DND-41 (cell line): ENCODE data around the gene PROZ.

Experiments
- ATAC-seq: fragments of 200-7000 bp; cut with Tn5 transposase; 3 replicates; pipeline ENCODE4 v1.9.1; 2021; ENCODE audit warnings: low read depth; ENCODE audit not compliant: insufficient read depth
- DNase-seq: peaks from one replicate; pipeline ENCODE4 v3.0.0-alpha.2; 2020
- H2AFZ ChIP-seq: 2 replicates; pipeline ENCODE4 v1.6.0; 2012; ENCODE audit warnings: low read depth, low read length
- H3K27ac ChIP-seq: 2 replicates; pipeline ENCODE4 v1.5.1; 2012; ENCODE audit warnings: low read length, inconsistent platforms
- H3K27me3 ChIP-seq: fragments of 200-600 bp; sonication (generic); 2 replicates; pipeline ENCODE4 v1.6.0; 2012; ENCODE audit warnings: low read length, mild to moderate bottlenecking, inconsistent platforms; ENCODE audit not compliant: insufficient read depth, poor library complexity
- H3K36me3 ChIP-seq: 2 replicates; pipeline ENCODE4 v1.5.1; 2012; ENCODE audit warnings: low read length, inconsistent platforms; ENCODE audit not compliant: insufficient read depth
- H3K4me1 ChIP-seq: 2 replicates; pipeline ENCODE4 v1.5.1; 2012; ENCODE audit warnings: mild to moderate bottlenecking, low read length; ENCODE audit not compliant: insufficient read depth
- H3K4me2 ChIP-seq: 2 replicates; pipeline ENCODE4 v1.6.0; 2012; ENCODE audit warnings: mild to moderate bottlenecking, moderate library complexity, low read length, inconsistent platforms; ENCODE audit not compliant: insufficient read depth
- H3K4me3 ChIP-seq, 2 experiments: fragments of 200-600 bp in 1 of 2; shearing (Covaris generic) in 1 of 2; 2 replicates each; pipeline ENCODE4 v1.5.1; 2012 to 2016; ENCODE audit warnings: inconsistent platforms in 2 of 2, low read length in 2 of 2, mild to moderate bottlenecking in 2 of 2, low read depth in 1 of 2, moderate library complexity in 1 of 2
- H3K79me2 ChIP-seq: 2 replicates; pipeline ENCODE4 v1.6.0; 2012; ENCODE audit warnings: low read length, inconsistent platforms; ENCODE audit not compliant: insufficient read depth
- H3K9ac ChIP-seq: 2 replicates; pipeline ENCODE4 v1.6.0; 2012; ENCODE audit warnings: low read depth, mild to moderate bottlenecking, inconsistent platforms, low read length, moderate library complexity
- H3K9me3 ChIP-seq: 2 replicates; pipeline ENCODE4 v1.5.1; 2012; ENCODE audit warnings: low read length, moderate library complexity, mild to moderate bottlenecking, inconsistent platforms; ENCODE audit not compliant: insufficient read depth, severe bottlenecking
- H4K20me1 ChIP-seq: 2 replicates; pipeline ENCODE4 v1.6.0; 2012; ENCODE audit warnings: low read length; ENCODE audit not compliant: insufficient read depth
- CTCF ChIP-seq: IDR thresholded peaks from 2 replicates; pipeline ENCODE4 v1.5.1; 2012; ENCODE audit warnings: borderline replicate concordance, low read length, moderate library complexity, mild to moderate bottlenecking; ENCODE audit not compliant: poor library complexity, severe bottlenecking; ENCODE audit errors: extremely low read depth
- EZH2 ChIP-seq: IDR thresholded peaks from 3 replicates; pipeline ENCODE4 v1.6.1; 2012; ENCODE audit warnings: borderline replicate concordance, low read depth, mild to moderate bottlenecking, moderate library complexity, low read length, inconsistent platforms; ENCODE audit not compliant: severe bottlenecking

Gene PROZ

GRCh38 chr13:113119822-113120189 lies 38.6 kb upstream of the PROZ start:
- no peaks in the 10 kb centered on the region for H3K27me3 ChIP-seq
- H3K4me3 ChIP-seq = no peak overlapping the region
- DNase-seq = no peak
- H4K20me1 ChIP-seq = no peaks in the 10 kb centered on the region
- TF ChIP-seq CTCF (no peak), EZH2 (no peak)
- H3K4me2 ChIP-seq = no peak overlapping the region
- H3K4me1 ChIP-seq = no peaks in the 10 kb centered on the region
- H3K9ac ChIP-seq = no peak overlapping the region
- ATAC-seq = no peak
- no peak overlapping the region for H3K27ac ChIP-seq
- H3K36me3 ChIP-seq = no peaks in the 10 kb centered on the region
- H3K79me2 ChIP-seq = no peaks in the 10 kb centered on the region
- H2AFZ ChIP-seq = no peak overlapping the region
- H3K9me3 ChIP-seq = no peaks in the 10 kb centered on the region

- Histone ChIP-seq H3K27me3 (no peaks in the 10 kb centered on the region), H3K27ac (no peak overlapping the region), H3K4me3 (no peak overlapping the region), H3K9ac (no peak overlapping the region), H2AFZ (no peak overlapping the region), H3K36me3 (no peaks in the 10 kb centered on the region), H3K9me3 (no peaks in the 10 kb centered on the region), H4K20me1 (no peaks in the 10 kb centered on the region), H3K4me1 (no peaks in the 10 kb centered on the region), H3K4me2 (no peak overlapping the region), H3K79me2 (no peaks in the 10 kb centered on the region)
- no peak for TF ChIP-seq EZH2
- TF ChIP-seq CTCF = no peak
- ATAC-seq = no peak
- DNase-seq = no peak
Measured at GRCh38 chr13:113120300-113121182, 37.9 kb upstream of the PROZ start.

GRCh38 chr13:113121183-113121927 lies 37.1 kb upstream of the PROZ start:
- no peak overlapping the region for H3K9ac ChIP-seq
- TF ChIP-seq CTCF = no peak
- no peak for TF ChIP-seq EZH2
- H3K4me3 ChIP-seq = no peak overlapping the region
- H3K79me2 ChIP-seq = no peaks in the 10 kb centered on the region
- no peak for DNase-seq
- H2AFZ ChIP-seq = no peak overlapping the region
- no peak overlapping the region for H3K4me2 ChIP-seq
- no peaks in the 10 kb centered on the region for H3K4me1 ChIP-seq
- no peak overlapping the region for H3K27ac ChIP-seq
- H3K36me3 ChIP-seq = no peaks in the 10 kb centered on the region
- no peaks in the 10 kb centered on the region for H3K27me3 ChIP-seq
- peaks cover under 1% of the 10 kb centered on the region; the same call in 1 of the 2 replicates for H4K20me1 ChIP-seq
- no peak for ATAC-seq
- no peaks in the 10 kb centered on the region for H3K9me3 ChIP-seq
